GM12892 (cell line): ENCODE measurements around the gene ADAMTS3.

ENCODE experiments used
- DNase-seq: peaks from one replicate; pipeline ENCODE4 v3.0.0; 2011; ENCODE audit not compliant: insufficient read length
- FAIRE-seq: peaks from 2 replicates; lab custom pipeline; 2011; peaks lifted over from hg19 to GRCh38; lab: Jason Lieb, UNC
- POLR2A ChIP-seq: IDR thresholded peaks from 2 replicates; pipeline ENCODE4 v1.6.1; 2011; ENCODE audit warnings: low read depth, low read length, control low read depth
- POLR2AphosphoS5 ChIP-seq: IDR thresholded peaks from 2 replicates; pipeline ENCODE4 v1.6.1; 2011; ENCODE audit warnings: low read depth, low read length, control low read depth
- TAF1 ChIP-seq: IDR thresholded peaks from 2 replicates; pipeline ENCODE4 v1.6.1; 2011; ENCODE audit warnings: low read depth, mild to moderate bottlenecking, control low read depth, low read length, borderline replicate concordance

The ADAMTS3 gene

DNA sequence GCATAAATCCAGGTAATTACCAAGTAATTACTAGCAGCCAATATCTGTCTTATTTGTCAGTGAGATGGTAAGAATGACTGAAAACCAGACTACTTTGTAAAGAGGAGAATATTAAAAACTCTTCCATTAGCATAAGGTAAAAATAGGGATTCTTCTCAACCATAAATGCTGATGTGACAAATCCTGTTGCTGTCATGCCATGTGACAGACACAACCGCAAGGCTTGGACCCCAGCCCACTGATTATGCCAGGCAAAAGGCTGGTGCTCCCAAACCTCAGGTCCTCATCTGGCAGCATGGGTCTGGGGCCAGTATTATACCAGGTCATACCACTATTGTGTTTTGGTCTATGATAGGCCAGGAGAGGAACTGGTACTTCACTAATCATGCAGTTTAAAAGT, 181.1 kb downstream of the ADAMTS3 start:
- FAIRE-seq (no peak), DNase-seq (no peak)
- TF ChIP-seq TAF1 (no peak), POLR2AphosphoS5 (no peak), POLR2A (no peak)

DNA sequence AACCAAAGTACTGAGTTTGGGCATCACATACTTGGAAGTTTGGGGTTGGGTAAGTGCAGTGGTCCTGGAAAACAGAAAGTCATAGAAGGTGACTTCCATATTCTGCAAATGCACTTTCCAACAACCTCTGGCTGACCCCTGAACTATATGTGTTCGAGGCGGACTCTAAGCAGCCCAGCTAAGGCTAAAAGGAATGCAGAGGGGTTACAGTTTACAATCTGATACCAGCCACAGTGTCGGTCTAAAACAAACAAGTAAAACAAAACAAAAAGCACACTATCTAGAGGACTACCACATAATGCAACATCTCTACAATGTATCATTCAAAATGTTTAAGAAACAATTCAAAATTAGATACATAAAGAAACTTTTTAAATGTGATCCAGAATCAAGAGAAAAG, 185.6 kb downstream of the ADAMTS3 start:
- no peak for TF ChIP-seq POLR2A
- FAIRE-seq, result no peak
- no peak for DNase-seq

DNA sequence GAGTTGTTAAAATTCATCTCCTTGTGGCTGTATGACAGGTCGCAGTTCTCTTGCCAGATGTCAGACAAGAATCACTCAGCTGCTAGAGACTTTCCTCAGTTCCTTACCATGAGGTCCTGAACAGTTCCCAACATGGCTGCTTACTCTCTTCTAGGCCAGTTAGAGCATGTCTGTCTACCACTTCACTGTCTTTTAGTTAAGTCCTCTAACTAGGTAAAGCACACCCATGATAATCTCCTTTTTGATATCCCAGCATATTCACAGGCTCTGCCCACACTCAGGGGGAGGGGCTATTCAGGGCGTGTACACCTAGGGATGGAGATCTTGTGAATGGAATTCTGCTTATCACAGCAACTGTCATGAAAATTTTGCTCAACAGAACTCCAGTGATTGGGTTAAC, 190.1 kb downstream of the ADAMTS3 start:
- FAIRE-seq (no peak), DNase-seq (no peak)
- TF ChIP-seq TAF1 (no peak), POLR2A (no peak), POLR2AphosphoS5 (no peak)

DNA sequence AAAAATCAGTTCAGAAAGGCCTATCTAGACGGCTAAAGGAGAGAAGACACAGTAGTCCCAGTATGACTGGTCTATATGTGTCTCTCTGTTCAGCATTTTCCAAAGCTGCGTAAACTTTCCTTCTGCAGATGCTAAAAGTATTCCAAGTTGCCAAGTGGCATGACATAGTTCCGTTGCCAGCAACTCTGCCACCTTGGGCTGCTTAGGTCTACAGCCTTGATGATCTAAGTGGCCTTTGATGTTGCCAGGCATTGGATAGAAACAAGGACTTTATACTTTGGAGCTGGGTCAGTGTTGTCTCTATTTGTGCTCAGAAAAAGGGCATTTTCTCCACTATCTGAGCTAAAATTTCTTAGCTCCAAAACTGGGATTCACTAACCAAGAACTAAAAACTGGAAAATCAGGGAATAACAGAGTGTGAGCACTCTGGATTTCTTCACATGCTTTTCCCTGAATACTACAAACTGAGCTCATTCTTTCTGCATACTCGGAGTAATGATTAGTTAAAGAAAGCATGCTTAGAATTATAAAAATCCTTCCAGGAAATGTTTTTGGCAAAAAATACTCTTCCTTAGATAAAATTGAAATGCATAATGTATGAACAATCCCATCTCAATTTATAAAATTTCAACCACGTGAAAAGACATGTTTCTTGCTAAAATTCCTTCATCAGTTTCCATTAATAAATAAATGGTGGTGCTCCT, 191.4 kb downstream of the ADAMTS3 start:
- no peak for DNase-seq
- no peak for FAIRE-seq
- no peak for TF ChIP-seq POLR2AphosphoS5
- no peak for TF ChIP-seq TAF1
- TF ChIP-seq POLR2A, result no peak

DNA sequence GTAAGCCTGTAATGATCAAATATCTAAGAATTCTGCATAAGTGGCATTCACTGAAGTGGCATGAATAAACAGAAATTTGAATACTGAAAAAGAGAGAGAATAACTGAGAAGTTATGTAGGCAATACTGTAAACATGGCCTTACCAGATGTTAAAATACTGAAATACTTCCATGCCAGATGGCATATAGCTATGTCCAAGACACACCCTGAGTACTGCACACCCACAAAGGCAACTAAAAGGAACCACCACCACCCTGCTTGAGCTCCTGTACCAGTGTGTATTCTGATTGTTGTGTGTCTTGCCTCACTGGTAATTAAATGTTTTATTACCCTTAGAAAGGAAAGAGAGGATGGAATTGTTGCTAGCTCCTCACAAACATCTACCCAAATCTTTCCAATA, 192.1 kb downstream of the ADAMTS3 start:
- TF ChIP-seq POLR2AphosphoS5 (no peak), TAF1 (no peak), POLR2A (no peak)
- FAIRE-seq (no peak), DNase-seq (no peak)

DNA sequence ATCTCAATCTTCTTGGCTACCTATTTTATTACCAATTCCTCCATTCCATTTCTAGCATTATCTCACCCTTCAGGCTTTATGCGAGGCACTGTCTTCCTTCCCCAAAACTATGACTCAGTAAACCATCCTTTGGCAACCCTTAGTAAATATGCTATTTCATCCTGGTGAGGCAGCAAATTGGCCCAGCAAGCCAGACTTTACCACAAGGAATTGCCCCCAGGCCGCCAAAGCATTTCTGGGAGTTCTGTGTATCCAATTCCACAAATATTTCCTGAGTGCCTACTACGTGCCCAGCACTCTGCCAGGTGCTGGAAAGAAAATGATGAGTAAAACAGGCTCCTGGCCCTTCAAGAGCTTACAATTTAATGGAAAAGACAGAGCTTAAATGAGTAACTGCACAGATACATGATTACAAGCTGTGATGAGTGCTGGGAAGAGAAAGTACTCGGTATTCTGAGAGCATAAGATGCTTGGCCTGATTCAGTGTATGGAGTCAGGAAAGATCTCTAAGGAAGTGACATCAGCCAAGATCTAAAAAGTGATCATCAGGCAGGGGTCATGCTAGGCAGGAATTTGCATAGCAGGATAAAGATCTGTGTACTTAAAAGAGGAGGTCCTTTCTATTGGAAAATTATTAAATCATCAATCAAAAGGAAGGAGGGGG, 193.8 kb downstream of the ADAMTS3 start:
- TF ChIP-seq POLR2AphosphoS5 (no peak), POLR2A (no peak), TAF1 (no peak)
- no peak for DNase-seq
- no peak for FAIRE-seq

DNA sequence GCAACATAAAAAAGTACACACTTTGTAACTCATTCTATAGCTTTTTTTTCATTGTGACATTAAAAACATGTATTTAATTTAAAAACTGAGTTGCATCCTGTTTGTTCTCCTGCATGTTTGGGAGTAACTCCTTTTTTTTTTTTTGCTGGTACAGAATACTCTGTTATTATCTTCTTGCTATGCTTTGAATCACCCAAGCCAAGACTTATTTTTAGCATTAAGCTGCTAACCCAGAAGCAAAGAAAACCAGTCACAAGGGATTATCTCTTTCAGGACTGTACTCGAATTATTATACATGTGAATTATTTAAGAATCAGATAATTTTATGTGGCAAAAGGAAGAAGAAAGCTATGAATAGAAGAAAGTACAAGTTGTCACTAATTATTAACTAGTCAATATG, 194.9 kb downstream of the ADAMTS3 start:
- FAIRE-seq (no peak), DNase-seq (no peak)
- TF ChIP-seq TAF1 (no peak), POLR2A (no peak), POLR2AphosphoS5 (no peak)

DNA sequence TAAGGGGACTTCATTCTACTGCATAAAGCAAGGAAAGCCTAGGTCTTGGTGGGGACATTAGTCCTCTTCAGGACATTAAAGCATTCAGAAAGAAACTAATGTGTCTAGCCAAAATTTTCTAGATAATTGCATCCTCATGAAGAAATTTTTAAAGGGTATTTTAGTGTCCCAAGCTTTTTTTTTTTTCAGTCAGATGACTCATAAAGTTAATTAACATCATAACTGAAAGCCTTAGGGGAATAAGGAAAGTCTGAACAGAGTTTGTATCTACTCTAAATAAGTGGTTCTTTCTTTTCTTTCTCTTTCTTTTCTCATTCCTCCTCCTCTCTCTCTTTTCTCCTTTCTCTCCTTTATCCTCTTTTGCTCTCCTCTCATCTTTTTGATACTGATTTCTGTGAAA, 202.4 kb downstream of the ADAMTS3 start:
- no peak for TF ChIP-seq POLR2A
- TF ChIP-seq TAF1, result no peak
- no peak for TF ChIP-seq POLR2AphosphoS5
- DNase-seq, result no peak
- FAIRE-seq, result no peak

DNA sequence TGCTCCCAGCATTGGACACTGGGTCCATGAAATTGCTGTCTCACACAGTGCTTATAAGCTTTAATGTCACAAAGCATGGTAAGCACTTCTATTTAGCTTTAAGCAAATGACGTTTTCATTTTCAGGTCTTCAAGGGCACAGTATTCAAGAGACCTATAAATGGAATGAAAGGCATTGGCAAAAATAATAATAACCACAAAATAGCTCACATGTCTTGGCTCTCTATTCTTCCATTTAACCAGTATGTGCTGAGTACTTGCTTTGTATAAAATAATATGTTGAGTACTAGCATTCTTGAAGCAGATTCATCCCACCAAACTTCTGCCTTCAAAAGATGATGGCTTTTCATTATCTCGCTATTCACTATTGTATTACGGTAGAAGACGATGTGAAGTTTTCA, 203.0 kb downstream of the ADAMTS3 start:
- TF ChIP-seq POLR2AphosphoS5, result no peak
- no peak for TF ChIP-seq TAF1
- TF ChIP-seq POLR2A, result no peak
- DNase-seq (no peak), FAIRE-seq (no peak)

DNA sequence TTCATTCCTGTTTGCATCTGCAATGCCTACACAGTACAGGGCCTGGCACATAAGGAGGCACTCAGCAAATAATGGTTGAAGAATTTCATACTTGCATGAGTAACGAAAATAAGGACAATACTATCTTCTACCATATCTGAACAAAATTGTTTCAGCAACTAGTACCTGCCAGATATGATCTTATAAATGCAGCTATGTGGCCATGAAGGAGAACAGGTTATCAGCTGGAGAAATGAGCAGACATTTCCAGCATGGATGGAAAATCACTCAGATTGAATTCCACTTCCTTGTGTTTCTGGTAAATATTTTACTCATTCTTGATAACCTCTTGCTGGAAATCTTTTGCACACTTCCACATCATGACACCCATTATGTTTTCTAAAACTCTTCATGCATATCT, 204.0 kb downstream of the ADAMTS3 start:
- DNase-seq (no peak), FAIRE-seq (no peak)
- no peak for TF ChIP-seq POLR2AphosphoS5
- TF ChIP-seq TAF1, result no peak

DNA sequence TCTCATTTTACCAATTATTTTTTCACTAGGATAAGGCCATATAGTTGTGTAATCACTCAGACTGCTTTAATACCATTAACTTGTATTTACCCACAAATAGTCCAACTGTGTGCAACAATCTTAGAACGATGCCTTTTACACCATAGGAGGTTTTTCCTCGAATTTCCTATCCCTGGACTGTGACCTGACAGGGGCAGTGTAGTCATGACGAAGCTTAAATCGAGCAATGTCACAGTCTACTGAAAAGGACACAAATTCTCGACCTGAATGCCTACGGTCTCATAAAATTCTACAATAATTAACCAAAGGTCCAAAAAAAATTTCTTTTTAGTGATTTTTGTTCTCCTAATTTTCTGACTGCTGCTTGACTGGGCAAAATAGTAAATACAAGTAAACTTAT, 208.9 kb downstream of the ADAMTS3 start:
- FAIRE-seq (no peak), DNase-seq (no peak)
- TF ChIP-seq POLR2AphosphoS5 (no peak), POLR2A (no peak), TAF1 (no peak)

DNA sequence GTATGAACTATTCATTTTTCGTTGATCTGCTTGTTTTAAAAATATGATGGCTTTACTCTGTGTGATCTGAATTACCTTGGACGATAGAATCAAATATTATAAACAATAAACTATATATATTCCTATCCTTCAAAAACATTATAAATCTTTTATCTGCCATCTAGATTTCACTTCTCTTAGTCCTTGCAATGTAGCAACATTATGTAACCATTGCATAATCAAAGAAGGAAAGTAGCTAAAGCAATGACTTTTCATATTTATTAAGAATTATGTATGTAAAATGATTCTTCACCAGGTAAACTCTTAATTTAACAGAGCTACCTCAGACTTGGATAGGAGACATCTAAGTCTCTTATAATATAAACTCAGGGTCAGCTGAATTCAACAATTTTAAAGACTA, 210.5 kb downstream of the ADAMTS3 start:
- no peak for TF ChIP-seq TAF1
- no peak for TF ChIP-seq POLR2A
- TF ChIP-seq POLR2AphosphoS5, result no peak
- no peak for DNase-seq
- no peak for FAIRE-seq
